ENCODE results near the gene OVOL3. TPM values are rescaled to one million over a fixed set of nuclear protein-coding genes. Genes with fewer than 3 reads are reported as not detected.

OVOL3 gene
- polyA plus RNA-seq, 3 donors: not detected

DNA sequence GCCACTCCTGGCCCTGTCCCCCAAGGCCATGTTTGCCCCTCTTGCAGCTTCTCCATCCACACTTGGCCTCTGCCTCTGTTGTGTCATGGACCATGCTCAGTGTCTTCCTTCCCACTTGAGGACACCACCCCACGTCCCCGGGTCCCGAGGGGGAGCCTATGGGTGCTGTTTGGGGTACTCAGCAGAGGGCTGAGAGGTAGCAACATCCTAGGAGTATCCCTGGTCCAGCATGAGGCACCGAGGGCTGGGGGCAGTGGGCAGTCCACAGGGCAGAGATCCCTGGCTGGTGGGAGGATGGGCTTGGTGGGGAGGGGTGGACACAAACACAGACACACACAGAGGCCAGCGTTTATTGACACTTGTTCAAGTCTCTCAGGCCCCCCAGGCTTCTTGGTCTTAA is 39.6 kb downstream of the OVOL3 start:
- 56 to 65% (median 59%) methylated on average over 5 of the region's 5 CpGs for WGBS, 3 donors
- no peak overlapping the region for H3K27ac ChIP-seq (ENCODE audit: low read depth, low read length)

GRCh38 chr19:36151144-36152018 is 40.4 kb downstream of the OVOL3 start:
- WGBS, 3 donors: 48 to 65% (median 51%) methylated on average over 42 to 47 of the region's 47 CpGs
- H3K27ac ChIP-seq (ENCODE audit: low read depth, low read length): peak overlapping the region; percentile 35

GRCh38 chr19:36152019-36152351 is 41.0 kb downstream of the OVOL3 start:
- H3K27ac ChIP-seq (ENCODE audit: low read depth, low read length): peak overlapping the region; percentile 35
- 28 to 60% (median 32%) methylated on average over 15 to 16 of the region's 16 CpGs for WGBS, 3 donors

- peak within 1 kb of the TSS; percentile 35 for H3K27ac ChIP-seq (ENCODE audit: low read depth, low read length)
- WGBS, 3 donors: 12 to 58% (median 23%) methylated on average over 40 of the region's 40 CpGs
Observed at GRCh38 chr19:36152352-36153091, 41.6 kb downstream of the OVOL3 start, which contains the start of gene COX7A1. COX7A1 (minus strand) TSS chr19:36152447; CDS start chr19:36152407, 40 bp downstream.

DNA sequence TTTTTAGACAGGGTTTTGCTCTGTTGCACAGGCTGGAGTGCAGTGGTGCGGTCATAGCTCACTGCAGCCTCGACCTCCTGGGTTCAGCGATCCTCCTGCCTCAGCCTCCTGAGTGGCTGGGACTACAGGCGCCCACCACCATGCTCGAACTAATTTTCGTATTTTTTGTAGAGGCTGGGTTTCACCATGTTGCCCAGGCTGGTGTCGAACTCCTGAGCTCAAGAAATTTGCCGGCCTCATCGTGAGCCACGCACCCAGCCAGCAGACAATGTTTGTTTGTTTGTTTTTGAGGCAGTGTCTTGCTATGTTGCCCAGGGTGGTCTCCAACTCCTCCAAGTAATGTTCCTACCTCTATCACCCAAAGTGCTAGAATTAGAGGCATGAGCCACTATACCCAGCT is 42.2 kb downstream of the OVOL3 start:
- no peak overlapping the region for H3K27ac ChIP-seq (ENCODE audit: low read depth, low read length)
- 91 to 95% (median 93%) methylated on average over 10 of the region's 10 CpGs for WGBS, 3 donors

DNA sequence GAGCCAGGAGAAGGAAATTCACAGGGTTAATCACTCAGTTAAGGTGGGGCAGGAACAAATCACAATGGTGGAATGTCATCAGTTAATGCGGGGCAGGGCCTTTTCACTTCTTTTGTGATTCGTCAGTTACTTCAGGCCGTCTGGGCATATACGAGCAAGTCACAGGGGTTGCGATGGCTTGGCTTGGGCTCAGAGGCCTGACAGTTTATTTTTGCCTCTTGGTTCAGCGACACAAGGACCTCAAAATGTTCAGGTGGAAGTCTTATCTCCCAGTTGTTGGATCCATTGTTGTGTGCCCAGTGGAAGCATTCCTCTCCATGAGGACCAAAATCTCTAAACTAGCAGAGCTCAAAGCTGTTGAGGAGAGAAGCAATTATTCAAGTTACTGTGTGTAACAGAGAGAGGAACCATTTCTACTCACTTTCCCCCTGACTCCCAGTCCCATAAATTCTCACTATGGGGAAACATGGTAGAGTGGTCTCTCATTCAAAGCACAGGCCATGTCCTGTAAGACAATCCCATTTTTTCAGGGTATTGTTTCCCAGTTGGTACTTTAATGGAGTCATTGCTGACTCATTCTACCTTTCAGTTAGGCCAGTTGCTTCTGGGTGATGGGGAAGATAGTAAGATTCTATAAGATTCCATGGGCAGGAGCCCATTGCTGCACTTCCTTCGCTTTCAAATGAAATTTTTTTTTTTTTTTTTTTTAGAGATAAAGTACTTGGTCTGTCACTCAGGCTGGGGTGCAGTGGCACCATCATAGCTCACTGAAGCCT is 50.1 kb downstream of the OVOL3 start:
- 90 to 95% (median 92%) methylated on average over 7 of the region's 7 CpGs for WGBS, 3 donors
- no peak overlapping the region for H3K27ac ChIP-seq (ENCODE audit: low read depth, low read length)

Other genes starting within 250 kb of the OVOL3 start
- 10 to 100 TPM in 1 of 3 donors, 1 to 10 TPM in 2; 3.0 to 33.6 (median 6.4) TPM for gene APLP1, start 242.6 kb upstream of the OVOL3 start, polyA plus RNA-seq
- gene NFKBID, start 210.6 kb upstream of the OVOL3 start, polyA plus RNA-seq: 10 to 100 TPM in 2 of 3 donors, 1 to 10 TPM in 1; 3.7 to 13.0 (median 10.5) TPM
- 10 to 100 TPM in 1 of 3 donors, 1 to 10 TPM in 2; 4.1 to 21.1 (median 6.6) TPM for gene HCST, start 208.6 kb upstream of the OVOL3 start, polyA plus RNA-seq
- 100 to 1,000 TPM in 2 of 3 donors, 10 to 100 TPM in 1; 23.7 to 207 (median 194) TPM for gene TYROBP, start 202.8 kb upstream of the OVOL3 start, polyA plus RNA-seq
- gene LRFN3, start 174.8 kb upstream of the OVOL3 start, polyA plus RNA-seq: 1 to 10 TPM; 5.8 to 6.7 (median 6.0) TPM
- gene SDHAF1, start 116.0 kb upstream of the OVOL3 start, polyA plus RNA-seq: 10 to 100 TPM; 14.9 to 26.9 (median 18.6) TPM
- 1 to 10 TPM in 1 of 3 donors, under 1 TPM in 2; 0.22 to 4.0 (median 0.62) TPM for gene SYNE4, start 102.3 kb upstream of the OVOL3 start, polyA plus RNA-seq
- 10 to 100 TPM in 1 of 3 donors, 1 to 10 TPM in 2; 7.9 to 17.1 (median 9.8) TPM for gene ALKBH6, start 96.9 kb upstream of the OVOL3 start, polyA plus RNA-seq
- 1 to 10 TPM; 1.2 to 8.8 (median 2.6) TPM for gene CLIP3, start 78.3 kb upstream of the OVOL3 start, polyA plus RNA-seq
- gene THAP8, start 56.9 kb upstream of the OVOL3 start, polyA plus RNA-seq: 1 to 10 TPM; 3.5 to 7.1 (median 5.2) TPM
- gene WDR62, start 56.2 kb upstream of the OVOL3 start, polyA plus RNA-seq: under 1 TPM; 0.20 to 0.79 (median 0.25) TPM
- gene POLR2I, start 3.7 kb downstream of the OVOL3 start, polyA plus RNA-seq: 100 to 1,000 TPM in 1 of 3 donors, 10 to 100 TPM in 2; 48.8 to 103 (median 51.8) TPM
- 100 to 1,000 TPM in 2 of 3 donors, 10 to 100 TPM in 1; 63.0 to 153 (median 149) TPM for gene TBCB, start 4.3 kb downstream of the OVOL3 start, polyA plus RNA-seq
- gene CAPNS1, start 28.9 kb downstream of the OVOL3 start, polyA plus RNA-seq: 100 to 1,000 TPM; 236 to 719 (median 679) TPM
- 100 to 1,000 TPM in 2 of 3 donors, 10 to 100 TPM in 1; 25.9 to 132 (median 119) TPM for gene COX7A1, start 41.3 kb downstream of the OVOL3 start, polyA plus RNA-seq
- 1 to 10 TPM; 2.5 TPM for gene ZNF565, start 103.5 kb downstream of the OVOL3 start, polyA plus RNA-seq
- 10 to 100 TPM; 15.8 to 29.7 (median 28.5) TPM for gene ZNF146, start 104.0 kb downstream of the OVOL3 start, polyA plus RNA-seq